Endothelial cell (in vitro differentiated cells): ENCODE data around the gene GIN1. TPM values are rescaled to one million over a fixed set of nuclear protein-coding genes. Genes with fewer than 3 reads are reported as not detected.

ENCODE experiments used
- DNase-seq: peaks from one replicate; pipeline ENCODE4 v3.0.0; 2021; ENCODE audit warnings: low spot score
- H3K27ac Mint-ChIP-seq: one replicate; pipeline ENCODE4 v1.8.0; 2021; ENCODE audit warnings: mixed read lengths, inconsistent platforms; ENCODE audit not compliant: unreplicated experiment
- H3K27me3 Mint-ChIP-seq: one replicate; pipeline ENCODE4 v1.8.0; 2021; ENCODE audit warnings: mild to moderate bottlenecking, moderate library complexity, mixed read lengths, inconsistent platforms; ENCODE audit not compliant: unreplicated experiment
- H3K36me3 Mint-ChIP-seq: one replicate; pipeline ENCODE4 v1.8.0; 2021; ENCODE audit warnings: mild to moderate bottlenecking, low read depth, mixed read lengths, inconsistent platforms; ENCODE audit not compliant: unreplicated experiment
- H3K4me1 Mint-ChIP-seq: one replicate; pipeline ENCODE4 v1.8.0; 2021; ENCODE audit warnings: mild to moderate bottlenecking, mixed read lengths, inconsistent platforms; ENCODE audit not compliant: unreplicated experiment
- H3K4me3 Mint-ChIP-seq: one replicate; pipeline ENCODE4 v1.8.0; 2021; ENCODE audit warnings: mild to moderate bottlenecking, mixed read lengths, inconsistent platforms; ENCODE audit not compliant: unreplicated experiment
- H3K9me3 Mint-ChIP-seq: one replicate; pipeline ENCODE4 v1.8.0; 2021; ENCODE audit warnings: mixed read lengths, inconsistent platforms; ENCODE audit not compliant: unreplicated experiment
- CTCF ChIP-seq: fragments of 200-600 bp; sonication (generic); IDR thresholded peaks from one replicate; pipeline ENCODE4 v1.5.0; 2021; ENCODE audit warnings: antibody characterized with exemption; ENCODE audit not compliant: unreplicated experiment
- total RNA-seq: library from RNA; stranded (reverse); fragmentation: NEBNext Ultra II Directional; extraction: Animal tissue kit (Norgen Biotek cat#: 25700); gene quantifications from one replicate; pipeline ENCODE4 v1.2.1, GENCODE V29; 2021; ENCODE audit not compliant: unreplicated experiment

GIN1 gene
- total RNA-seq, 1 donor from 2014 or later = 3.7 TPM

GRCh38 chr5:103133231-103133630 lies 13.3 kb upstream of the GIN1 start:
- H3K36me3 Mint-ChIP-seq = no peaks in the 10 kb centered on the region
- no peaks in the 10 kb centered on the region for H3K9me3 Mint-ChIP-seq
- H3K4me3 Mint-ChIP-seq = no peak overlapping the region
- no peaks in the 10 kb centered on the region for H3K27me3 Mint-ChIP-seq
- H3K4me1 Mint-ChIP-seq = peaks cover 3% of the 10 kb centered on the region
- DNase-seq = no peak
- H3K27ac Mint-ChIP-seq = no peak overlapping the region
- TF ChIP-seq CTCF = no peak

- no peaks in the 10 kb centered on the region for H3K27me3 Mint-ChIP-seq
- H3K9me3 Mint-ChIP-seq = no peaks in the 10 kb centered on the region
- no peaks in the 10 kb centered on the region for H3K36me3 Mint-ChIP-seq
- no peak overlapping the region for H3K4me3 Mint-ChIP-seq
- peaks cover 3% of the 10 kb centered on the region for H3K4me1 Mint-ChIP-seq
- TF ChIP-seq CTCF = no peak
- no peak for DNase-seq
- H3K27ac Mint-ChIP-seq = no peak overlapping the region
These were observed 12.7 kb upstream of the GIN1 start for GRCh38 chr5:103132684-103133083.

DNA sequence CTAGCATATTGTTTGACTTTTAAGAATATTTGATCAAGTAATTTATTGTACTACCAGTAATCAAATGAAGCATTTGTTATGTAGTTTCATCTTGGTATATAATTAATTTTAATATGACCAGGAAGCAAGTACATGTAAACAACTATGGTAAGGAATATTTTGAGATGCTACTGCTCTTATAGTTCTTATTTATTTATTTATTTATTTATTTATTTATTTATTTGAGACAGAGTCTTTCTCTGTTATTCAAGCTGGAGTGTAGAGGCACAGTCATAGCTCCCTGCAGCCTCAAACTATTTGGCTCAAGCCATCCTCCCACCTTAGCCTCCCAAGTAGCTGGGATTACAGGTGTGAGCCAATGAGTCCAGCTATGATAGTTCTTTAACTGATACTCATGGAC lies 8.3 kb upstream of the GIN1 start:
- no peaks in the 10 kb centered on the region for H3K27me3 Mint-ChIP-seq
- DNase-seq = no peak
- H3K36me3 Mint-ChIP-seq = peaks cover 5% of the 10 kb centered on the region
- no peak overlapping the region for H3K4me3 Mint-ChIP-seq
- H3K4me1 Mint-ChIP-seq = no peaks in the 10 kb centered on the region
- TF ChIP-seq CTCF = no peak
- no peaks in the 10 kb centered on the region for H3K9me3 Mint-ChIP-seq
- H3K27ac Mint-ChIP-seq = no peak overlapping the region

DNA sequence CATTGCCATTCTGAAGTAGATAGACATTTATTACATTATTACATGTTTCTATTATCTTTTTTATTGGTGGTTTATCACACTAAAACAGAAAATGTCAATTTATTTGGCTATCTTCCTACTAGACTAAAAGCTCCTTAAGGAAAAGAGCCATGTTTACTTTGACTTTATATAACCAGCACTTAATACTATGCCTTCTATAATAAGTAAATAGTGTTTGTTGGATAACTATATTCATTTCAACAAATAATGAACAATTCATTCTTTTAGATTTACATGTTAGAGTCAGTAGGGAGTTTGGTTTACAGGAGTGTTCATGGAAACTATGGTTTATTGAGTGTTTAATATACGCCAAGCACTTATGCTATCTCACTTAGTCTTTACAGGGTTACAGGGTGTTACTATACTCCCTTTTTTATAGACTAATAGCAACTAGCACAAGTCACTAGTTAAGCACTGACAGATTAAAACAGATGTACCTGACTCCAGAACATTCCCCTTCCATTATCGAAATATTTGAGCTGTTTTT lies 7.4 kb upstream of the GIN1 start:
- Mint-ChIP-seq H3K36me3 (peaks cover 5% of the 10 kb centered on the region), H3K9me3 (no peaks in the 10 kb centered on the region), H3K4me3 (no peak overlapping the region), H3K27me3 (no peaks in the 10 kb centered on the region), H3K27ac (no peak overlapping the region), H3K4me1 (no peaks in the 10 kb centered on the region)
- no peak for DNase-seq
- no peak for TF ChIP-seq CTCF

- no peak for TF ChIP-seq CTCF
- no peak overlapping the region for H3K27ac Mint-ChIP-seq
- H3K4me1 Mint-ChIP-seq = peaks cover 5% of the 10 kb centered on the region
- H3K4me3 Mint-ChIP-seq = no peak overlapping the region
- no peak for DNase-seq
- no peaks in the 10 kb centered on the region for H3K27me3 Mint-ChIP-seq
- H3K36me3 Mint-ChIP-seq = peaks cover 5% of the 10 kb centered on the region
- no peaks in the 10 kb centered on the region for H3K9me3 Mint-ChIP-seq
These were observed 6.6 kb upstream of the GIN1 start for GRCh38 chr5:103126557-103126956.
